OCI-LY7 (cell line): ENCODE measurements around the gene RNASE1. TPM values are rescaled to one million over a fixed set of nuclear protein-coding genes. Genes with fewer than 3 reads are reported as not detected.

Experiments used
- BruUV-seq: library from RNA; stranded (reverse); fragments of 400-500 nt; replicated peaks from 2 replicates; lab custom pipeline; 2021; lab: Mats Ljungman, UMichigan
- CTCF ChIA-PET: fragments of 300-600 bp; sonication (Branson Sonifier 250); formaldehyde crosslinking; loops from one replicate; lab custom pipeline; 2022; ENCODE audit warnings: antibody characterized with exemption; ENCODE audit not compliant: unreplicated experiment; lab: Charles Lee
- POLR2A ChIA-PET: fragments of 300-600 bp; sonication (Branson Sonifier 250); formaldehyde crosslinking; loops from one replicate; lab custom pipeline; 2022; ENCODE audit warnings: antibody characterized with exemption; lab: Charles Lee
- DNase-seq: peaks from one replicate; pipeline ENCODE4 v3.0.0-alpha.2; 2015; ENCODE audit warnings: low spot score
- H2AFZ ChIP-seq: fragments of 200-600 bp; sonication (generic), shearing (Covaris generic); 2 replicates; pipeline ENCODE4 v1.6.1; 2014; ENCODE audit warnings: mild to moderate bottlenecking, antibody characterized with exemption, low read length, moderate library complexity
- H3K27ac ChIP-seq: fragments of 200-600 bp; sonication (generic); 2 replicates; pipeline ENCODE4 v1.5.1; 2014; ENCODE audit warnings: mixed run types, low read depth, mild to moderate bottlenecking, moderate library complexity, low read length, inconsistent platforms; ENCODE audit not compliant: poor library complexity, severe bottlenecking
- H3K36me3 ChIP-seq: fragments of 200-600 bp; sonication (generic); 2 replicates; pipeline ENCODE4 v1.6.1; 2014; ENCODE audit warnings: mild to moderate bottlenecking, antibody characterized with exemption, low read length, moderate library complexity, mixed read lengths; ENCODE audit not compliant: insufficient read depth
- H3K4me1 ChIP-seq: fragments of 200-600 bp; sonication (generic); 2 replicates; pipeline ENCODE4 v1.5.1; 2014; ENCODE audit warnings: mild to moderate bottlenecking, low read length; ENCODE audit not compliant: insufficient read depth, poor library complexity, severe bottlenecking
- H3K4me2 ChIP-seq: fragments of 200-600 bp; sonication (generic); 2 replicates; pipeline ENCODE4 v1.6.1; 2014; ENCODE audit warnings: mild to moderate bottlenecking, low read length
- H3K4me3 ChIP-seq: fragments of 200-600 bp; sonication (generic); 2 replicates; pipeline ENCODE4 v1.5.1; 2014; ENCODE audit warnings: mild to moderate bottlenecking, low read depth, low read length; ENCODE audit not compliant: poor library complexity, severe bottlenecking
- H3K79me2 ChIP-seq: fragments of 200-600 bp; sonication (generic); 2 replicates; pipeline ENCODE4 v1.6.1; 2016; ENCODE audit warnings: low read depth, mild to moderate bottlenecking, low read length, moderate library complexity, mixed read lengths; ENCODE audit not compliant: insufficient read depth
- H3K9me2 ChIP-seq: fragments of 200-600 bp; sonication (generic); 2 replicates; pipeline ENCODE4 v1.6.1; 2016; ENCODE audit warnings: mild to moderate bottlenecking, low read length, mixed read lengths; ENCODE audit not compliant: insufficient read depth
- H3K9me3 ChIP-seq: fragments of 200-600 bp; sonication (generic); 2 replicates; pipeline ENCODE4 v1.6.1; 2014; ENCODE audit warnings: mild to moderate bottlenecking, mixed run types, low read length, mixed read lengths
- H4K20me1 ChIP-seq: fragments of 200-600 bp; sonication (generic); 2 replicates; pipeline ENCODE4 v1.6.1; 2014; ENCODE audit warnings: mild to moderate bottlenecking, antibody characterized with exemption, low read length, moderate library complexity, mixed read lengths; ENCODE audit not compliant: insufficient read depth
- intact Hi-C: fragments of 100-400 bp; cut with micrococcal nuclease; formaldehyde crosslinking; loops from one replicate; pipeline ENCODE4 v1.10.0; 2022; ENCODE audit not compliant: unreplicated experiment
- total RNA-seq, 2 experiments: library from RNA; depleted of rRNA in 1 of 2; stranded (reverse); fragments of >200 nt in 1 of 2; shearing (Covaris generic) in 1 of 2; gene quantifications; 2 replicates each; pipeline ENCODE4 v1.2.3, GENCODE V29; 2014 to 2022
- TF ChIP-seq, protein P1 (sequence below): fragments of 200-600 bp; sonication (generic); conservative IDR thresholded peaks from 2 replicates; pipeline ENCODE4 v1.5.1; 2014; ENCODE audit warnings: mild to moderate bottlenecking, antibody characterized with exemption, low read length, moderate library complexity, mixed read lengths

Gene RNASE1
- total RNA-seq, 2 experiments from 2014 or later: not detected

DNA sequence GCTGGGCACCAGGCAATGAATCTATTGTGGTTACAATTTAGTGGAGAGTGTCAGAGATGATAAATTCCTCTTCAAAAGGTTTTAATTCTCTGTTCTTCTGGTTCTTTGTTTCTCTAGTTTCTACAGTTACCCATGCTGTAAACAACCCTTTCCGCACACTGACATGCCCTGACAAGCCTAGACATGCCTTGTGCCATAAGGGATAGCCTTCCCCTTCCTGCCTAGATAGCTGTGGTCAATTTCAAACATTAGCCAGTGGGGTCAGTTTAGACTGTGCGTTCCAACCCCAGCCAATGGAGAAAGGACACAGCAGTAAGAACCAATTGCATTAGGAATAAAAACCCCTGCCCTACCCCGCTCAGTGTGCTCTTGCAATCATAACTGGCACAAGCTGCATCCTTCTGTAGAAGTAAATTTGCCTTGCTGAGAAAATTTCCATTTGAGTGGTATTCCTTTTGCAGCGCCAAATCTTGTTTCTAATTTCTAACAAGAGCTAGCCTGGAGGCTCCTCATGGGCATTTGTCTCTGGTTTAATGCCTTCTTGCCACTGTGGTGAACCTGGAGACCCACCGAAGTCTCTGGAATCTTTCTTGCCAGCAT is 50.6 kb downstream of the RNASE1 start:
- DNase-seq: no peak
- BruUV-seq: no TSS peak
- TF ChIP-seq, protein P1, sequence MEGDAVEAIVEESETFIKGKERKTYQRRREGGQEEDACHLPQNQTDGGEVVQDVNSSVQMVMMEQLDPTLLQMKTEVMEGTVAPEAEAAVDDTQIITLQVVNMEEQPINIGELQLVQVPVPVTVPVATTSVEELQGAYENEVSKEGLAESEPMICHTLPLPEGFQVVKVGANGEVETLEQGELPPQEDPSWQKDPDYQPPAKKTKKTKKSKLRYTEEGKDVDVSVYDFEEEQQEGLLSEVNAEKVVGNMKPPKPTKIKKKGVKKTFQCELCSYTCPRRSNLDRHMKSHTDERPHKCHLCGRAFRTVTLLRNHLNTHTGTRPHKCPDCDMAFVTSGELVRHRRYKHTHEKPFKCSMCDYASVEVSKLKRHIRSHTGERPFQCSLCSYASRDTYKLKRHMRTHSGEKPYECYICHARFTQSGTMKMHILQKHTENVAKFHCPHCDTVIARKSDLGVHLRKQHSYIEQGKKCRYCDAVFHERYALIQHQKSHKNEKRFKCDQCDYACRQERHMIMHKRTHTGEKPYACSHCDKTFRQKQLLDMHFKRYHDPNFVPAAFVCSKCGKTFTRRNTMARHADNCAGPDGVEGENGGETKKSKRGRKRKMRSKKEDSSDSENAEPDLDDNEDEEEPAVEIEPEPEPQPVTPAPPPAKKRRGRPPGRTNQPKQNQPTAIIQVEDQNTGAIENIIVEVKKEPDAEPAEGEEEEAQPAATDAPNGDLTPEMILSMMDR: no peak
- Histone ChIP-seq H3K4me2 (no peak overlapping the region), H3K36me3 (no peaks in the 10 kb centered on the region), H3K27ac (no peak overlapping the region), H3K9me2 (no peaks in the 10 kb centered on the region), H3K4me3 (no peak overlapping the region), H4K20me1 (no peaks in the 10 kb centered on the region), H3K4me1 (no peaks in the 10 kb centered on the region), H3K9me3 (no peaks in the 10 kb centered on the region), H2AFZ (no peak overlapping the region), H3K79me2 (no peaks in the 10 kb centered on the region)
- CTCF ChIA-PET: no interaction called here
- POLR2A ChIA-PET: no interaction called here
- intact Hi-C loops: no loop called here

Other genes starting within 250 kb of the RNASE1 start
- not detected in 2 replicates for gene RNASE9, start 241.8 kb downstream of the RNASE1 start, total RNA-seq (2014; rRNA removed; shearing (Covaris generic))
- not detected in 2 replicates for gene RNASE9, start 241.8 kb downstream of the RNASE1 start, total RNA-seq (2022)
- gene RNASE11, start 214.8 kb downstream of the RNASE1 start, total RNA-seq (2014; rRNA removed; shearing (Covaris generic)): not detected in 2 replicates
- not detected in 2 replicates for gene RNASE11, start 214.8 kb downstream of the RNASE1 start, total RNA-seq (2022)
- not detected in 2 replicates for gene RNASE12, start 211.5 kb downstream of the RNASE1 start, total RNA-seq (2014; rRNA removed; shearing (Covaris generic))
- gene RNASE12, start 211.5 kb downstream of the RNASE1 start, total RNA-seq (2022): not detected in 2 replicates
- not detected in 2 replicates for gene OR6S1, start 161.2 kb downstream of the RNASE1 start, total RNA-seq (2014; rRNA removed; shearing (Covaris generic))
- not detected in 2 replicates for gene OR6S1, start 161.2 kb downstream of the RNASE1 start, total RNA-seq (2022)
- not detected in 2 replicates for gene RNASE4, start 118.3 kb downstream of the RNASE1 start, total RNA-seq (2014; rRNA removed; shearing (Covaris generic))
- gene RNASE4, start 118.3 kb downstream of the RNASE1 start, total RNA-seq (2022): not detected in 2 replicates
- not detected in 2 replicates for gene ANG, start 114.1 kb downstream of the RNASE1 start, total RNA-seq (2014; rRNA removed; shearing (Covaris generic))
- not detected in 2 replicates for gene ANG, start 114.1 kb downstream of the RNASE1 start, total RNA-seq (2022)
- gene EDDM3A, start 57.0 kb downstream of the RNASE1 start, total RNA-seq (2014; rRNA removed; shearing (Covaris generic)): not detected in 2 replicates
- not detected in 2 replicates for gene EDDM3A, start 57.0 kb downstream of the RNASE1 start, total RNA-seq (2022)
- gene EDDM3B, start 34.4 kb downstream of the RNASE1 start, total RNA-seq (2014; rRNA removed; shearing (Covaris generic)): not detected in 2 replicates
- not detected in 2 replicates for gene EDDM3B, start 34.4 kb downstream of the RNASE1 start, total RNA-seq (2022)
- 0.33 and 2.9 TPM in 2 replicates for gene RNASE6, start 21.6 kb downstream of the RNASE1 start, total RNA-seq (2014; rRNA removed; shearing (Covaris generic))
- gene RNASE6, start 21.6 kb downstream of the RNASE1 start, total RNA-seq (2022): 1.2 and 1.7 TPM in 2 replicates
- not detected in 2 replicates for gene RNASE3, start 88.5 kb upstream of the RNASE1 start, total RNA-seq (2014; rRNA removed; shearing (Covaris generic))
- not detected in 2 replicates for gene RNASE3, start 88.5 kb upstream of the RNASE1 start, total RNA-seq (2022)
- not detected in 2 replicates for gene RNASE2, start 152.6 kb upstream of the RNASE1 start, total RNA-seq (2014; rRNA removed; shearing (Covaris generic))
- not detected in 2 replicates for gene RNASE2, start 152.6 kb upstream of the RNASE1 start, total RNA-seq (2022)
- gene METTL17, start 187.1 kb upstream of the RNASE1 start, total RNA-seq (2014; rRNA removed; shearing (Covaris generic)): 103 and 117 TPM in 2 replicates
- gene METTL17, start 187.1 kb upstream of the RNASE1 start, total RNA-seq (2022): 92.0 and 105 TPM in 2 replicates
- gene SLC39A2, start 196.4 kb upstream of the RNASE1 start, total RNA-seq (2014; rRNA removed; shearing (Covaris generic)): 0.28 and 1.2 TPM in 2 replicates
- gene SLC39A2, start 196.4 kb upstream of the RNASE1 start, total RNA-seq (2022): 0.23 TPM in 1 of 2 replicates, not detected in the other
- not detected in 2 replicates for gene NDRG2, start 222.2 kb upstream of the RNASE1 start, total RNA-seq (2014; rRNA removed; shearing (Covaris generic))
- not detected in 2 replicates for gene NDRG2, start 222.2 kb upstream of the RNASE1 start, total RNA-seq (2022)
- gene TPPP2, start 227.4 kb upstream of the RNASE1 start, total RNA-seq (2014; rRNA removed; shearing (Covaris generic)): not detected in 2 replicates
- not detected in 2 replicates for gene TPPP2, start 227.4 kb upstream of the RNASE1 start, total RNA-seq (2022)
- gene RNASE13, start 232.0 kb upstream of the RNASE1 start, total RNA-seq (2014; rRNA removed; shearing (Covaris generic)): not detected in 2 replicates
- gene RNASE13, start 232.0 kb upstream of the RNASE1 start, total RNA-seq (2022): not detected in 2 replicates
- not detected in 2 replicates for gene RNASE7, start 239.5 kb upstream of the RNASE1 start, total RNA-seq (2014; rRNA removed; shearing (Covaris generic))
- gene RNASE7, start 239.5 kb upstream of the RNASE1 start, total RNA-seq (2022): not detected in 2 replicates